GM21529 (cell line): Measurements from ENCODE around the gene DIAPH1.

Source experiments
- ATAC-seq: cut with Tn5 transposase; IDR thresholded peaks from one replicate; pipeline ENCODE4 v1.9.1; 2021; ENCODE audit not compliant: unreplicated experiment

The DIAPH1 gene

GRCh38 chr5:141640051-141640415 lies 21.2 kb upstream of the DIAPH1 start:
- ATAC-seq = no peak

GRCh38 chr5:141639357-141640050 lies 20.7 kb upstream of the DIAPH1 start:
- no peak for ATAC-seq

GRCh38 chr5:141638771-141639170 lies 20.0 kb upstream of the DIAPH1 start:
- ATAC-seq = no peak

GRCh38 chr5:141637767-141638419 lies 19.1 kb upstream of the DIAPH1 start:
- ATAC-seq = peak; percentile 34

- peak; percentile 20 for ATAC-seq
These were observed 18.4 kb upstream of the DIAPH1 start for GRCh38 chr5:141637123-141637766.

- ATAC-seq = peak; percentile 72
These were observed 17.8 kb upstream of the DIAPH1 start, which contains the start of the genes HDAC3 and RELL2 for GRCh38 chr5:141636413-141637122. Gene HDAC3 (minus strand): TSS chr5:141636849. CDS start chr5:141636790, 59 bp downstream. Gene RELL2 (plus strand): TSS chr5:141636997. CDS start chr5:141638226, 1,229 bp downstream.

- ATAC-seq = no peak
These were observed 17.3 kb upstream of the DIAPH1 start for GRCh38 chr5:141636106-141636412.

- ATAC-seq = no peak
These were observed 16.8 kb upstream of the DIAPH1 start for GRCh38 chr5:141635646-141636045.

GRCh38 chr5:141634720-141635119 lies 15.9 kb upstream of the DIAPH1 start:
- ATAC-seq = no peak

GRCh38 chr5:141633871-141634561 lies 15.2 kb upstream of the DIAPH1 start:
- peak; percentile 66 for ATAC-seq

- no peak for ATAC-seq
These were observed 13.8 kb upstream of the DIAPH1 start for GRCh38 chr5:141632650-141633049.

GRCh38 chr5:141630570-141631140 lies 11.9 kb upstream of the DIAPH1 start:
- no peak for ATAC-seq

- no peak for ATAC-seq
These were observed 9.5 kb upstream of the DIAPH1 start for GRCh38 chr5:141628175-141628788.

- ATAC-seq = no peak
These were observed 4.8 kb upstream of the DIAPH1 start for GRCh38 chr5:141623611-141624010.

GRCh38 chr5:141623186-141623585 lies 4.4 kb upstream of the DIAPH1 start:
- peak; percentile 60 for ATAC-seq

GRCh38 chr5:141618030-141618803 lies 583 bp downstream of the DIAPH1 start:
- ATAC-seq = peak; percentile 30

GRCh38 chr5:141617682-141618029 lies 1.1 kb downstream of the DIAPH1 start:
- ATAC-seq = no peak

GRCh38 chr5:141617128-141617527 lies 1.7 kb downstream of the DIAPH1 start:
- no peak for ATAC-seq

- ATAC-seq = no peak
These were observed 2.6 kb downstream of the DIAPH1 start for GRCh38 chr5:141615991-141616720.
